Posterior cingulate gyrus (tissue), 11 donors: ENCODE results near the gene MOB1A.
"Not testable (repeated sequence)": the region's sequence is repeated elsewhere in the genome, so short reads cannot be mapped to it uniquely, and the experiment has no call there.

ENCODE experiments used
- DNase-seq, 10 donors: peaks; one replicate each; pipeline versions ENCODE4 v3.0.0 to v3.0.0-alpha.2; 2020 to 2021; ENCODE audit warnings: mixed read lengths in 3 of 10
- intact Hi-C: fragments of 100-400 bp; cut with DNase I; formaldehyde crosslinking; loops from one replicate; pipeline ENCODE4 v1.15.1; 2023

Gene MOB1A

GRCh38 chr2:74199871-74200305, 21.2 kb upstream of the MOB1A start:
- intact Hi-C loops = loop anchor here (2.0 kb wide), 1 partner anchor 21 kb away; the partner anchor contains the start of gene MOB1A
- no peak for DNase-seq

- DNase-seq = no peak
- intact Hi-C loops = no loop called here
Measured at GRCh38 chr2:74199275-74199701, 20.6 kb upstream of the MOB1A start.

- intact Hi-C loops = no loop called here
Measured at GRCh38 chr2:74198461-74199274, 20.0 kb upstream of the MOB1A start, which contains the start of gene MTHFD2. Gene MTHFD2 (plus strand): TSS chr2:74198615. CDS start chr2:74198642, 27 bp downstream.

GRCh38 chr2:74198023-74198460, 19.4 kb upstream of the MOB1A start:
- intact Hi-C loops = no loop called here
- DNase-seq = no peak

More at GRCh38 chr2:74198461-74199274, 20.0 kb upstream of the MOB1A start, which contains the start of gene MTHFD2:
- peak; percentile 72 to 98 (median 84) for DNase-seq

GRCh38 chr2:74197049-74197448, 18.4 kb upstream of the MOB1A start:
- DNase-seq = no peak
- intact Hi-C loops = no loop called here

- no peak for DNase-seq
- intact Hi-C loops = no loop called here
Measured at GRCh38 chr2:74194799-74195198, 16.1 kb upstream of the MOB1A start.

GRCh38 chr2:74191596-74192380, 13.1 kb upstream of the MOB1A start:
- DNase-seq = no peak
- intact Hi-C loops = no loop called here

- intact Hi-C loops = no loop called here
Measured at GRCh38 chr2:74188696-74189095, 10.0 kb upstream of the MOB1A start.

GRCh38 chr2:74188018-74188601, 9.4 kb upstream of the MOB1A start:
- intact Hi-C loops = no loop called here
- no peak for DNase-seq

More at GRCh38 chr2:74188696-74189095, 10.0 kb upstream of the MOB1A start:
- DNase-seq = no peak

GRCh38 chr2:74186706-74187105, 8.0 kb upstream of the MOB1A start:
- DNase-seq, intact Hi-C loops: not testable (repeated sequence)

GRCh38 chr2:74186038-74186437, 7.4 kb upstream of the MOB1A start:
- DNase-seq = peak in 1 of 10 donors; percentile 80
- intact Hi-C loops = no loop called here

GRCh38 chr2:74183878-74184277, 5.2 kb upstream of the MOB1A start:
- no peak for DNase-seq
- intact Hi-C loops = no loop called here

GRCh38 chr2:74181739-74182138, 3.1 kb upstream of the MOB1A start:
- peak in 2 of 10 donors; percentile 12 to 16 for DNase-seq
- intact Hi-C loops = no loop called here

- DNase-seq = peak in 1 of 10 donors; percentile 81
- intact Hi-C loops = loop anchor here (2.0 kb wide), 1 partner anchor 22 kb away; no protein-coding TSS in a partner anchor
Measured at GRCh38 chr2:74179063-74179865, 585 bp upstream of the MOB1A start.

- no peak for DNase-seq
- intact Hi-C loops = loop anchor here (2.0 kb wide), 1 partner anchor 23 kb away; no protein-coding TSS in a partner anchor
Measured at GRCh38 chr2:74177696-74178095, 983 bp downstream of the MOB1A start.

GRCh38 chr2:74174909-74175308, 3.8 kb downstream of the MOB1A start:
- DNase-seq = no peak
- intact Hi-C loops = no loop called here

- intact Hi-C loops = no loop called here
- no peak for DNase-seq
Measured at GRCh38 chr2:74168739-74169138, 9.9 kb downstream of the MOB1A start.

GRCh38 chr2:74164761-74165160, 13.9 kb downstream of the MOB1A start:
- no peak for DNase-seq
- intact Hi-C loops = no loop called here

GRCh38 chr2:74162951-74163350, 15.7 kb downstream of the MOB1A start:
- intact Hi-C loops = no loop called here
- no peak for DNase-seq

GRCh38 chr2:74155830-74156229, 22.8 kb downstream of the MOB1A start:
- intact Hi-C loops = no loop called here
- DNase-seq = no peak
